CD4-positive, alpha-beta T cell treated with Interleukin-17A for 4 hours (primary cell): ENCODE data around the gene IRAK2.
"Not testable (repeated sequence)": the region's sequence is repeated elsewhere in the genome, so short reads cannot be mapped to it uniquely, and the experiment has no call there.

ENCODE experiments used
- DNase-seq: peaks from one replicate; pipeline ENCODE4 v3.0.0-alpha.2; 2020; ENCODE audit warnings: mixed read lengths

Gene IRAK2

DNA sequence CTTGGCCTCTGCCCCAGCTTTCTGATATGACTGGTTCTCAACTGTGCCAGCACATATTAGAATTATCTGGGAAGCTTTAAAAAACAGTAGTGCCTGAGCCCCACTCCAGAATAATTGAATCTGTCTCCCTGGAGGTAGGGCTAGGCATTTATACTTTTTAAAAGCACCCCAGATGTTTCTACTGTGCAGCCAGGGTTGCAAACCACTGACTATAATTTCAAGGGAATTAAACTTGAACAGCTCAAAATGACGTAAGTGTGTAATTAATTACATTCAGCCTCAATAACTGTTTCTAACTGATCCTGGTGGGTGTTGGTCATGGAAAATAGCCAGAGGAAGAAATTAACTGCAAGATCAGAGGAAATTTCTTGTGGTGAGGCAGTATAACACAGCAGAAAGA, 4.4 kb upstream of the IRAK2 start:
- DNase-seq = no peak

GRCh38 chr3:10160925-10161324, 3.8 kb upstream of the IRAK2 start:
- no peak for DNase-seq

GRCh38 chr3:10162185-10162584, 2.5 kb upstream of the IRAK2 start:
- no peak for DNase-seq

DNA sequence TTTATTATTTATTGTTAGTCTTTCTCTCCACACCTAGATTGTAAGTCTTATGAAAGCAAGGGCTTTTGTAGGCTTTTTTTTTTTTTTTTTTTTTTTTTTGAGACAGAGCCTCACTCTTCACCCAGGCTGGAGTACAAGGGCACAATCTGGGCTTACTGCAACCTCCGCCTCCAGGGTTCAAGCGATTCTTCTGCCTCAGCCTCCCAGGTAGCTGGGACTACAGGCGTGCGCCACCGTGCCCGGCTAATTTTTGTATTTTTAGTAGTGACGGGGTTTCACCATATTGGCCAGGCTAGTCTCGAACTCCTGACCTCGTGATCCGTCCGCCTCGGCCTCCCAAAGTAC, 546 bp upstream of the IRAK2 start:
- DNase-seq = not testable (repeated sequence)

DNA sequence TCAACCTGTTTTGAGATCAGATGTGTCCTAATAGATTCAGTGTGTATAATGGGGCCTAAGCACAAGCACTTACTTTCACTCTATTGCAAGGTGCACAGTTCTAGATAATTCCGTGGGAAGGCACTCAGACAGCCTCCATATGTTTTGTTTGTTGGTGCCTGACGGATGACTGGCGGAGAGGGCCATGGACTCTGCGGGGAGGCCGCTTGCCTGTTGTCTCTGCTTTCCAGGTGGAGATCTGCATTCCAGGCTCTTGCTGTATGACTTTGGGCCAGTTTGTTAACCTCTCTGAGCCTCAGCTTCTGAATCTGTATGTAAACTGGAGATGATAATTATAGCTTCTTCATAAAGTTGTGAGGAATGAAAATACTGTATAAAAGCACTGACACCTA, 1.5 kb downstream of the IRAK2 start:
- no peak for DNase-seq

DNA sequence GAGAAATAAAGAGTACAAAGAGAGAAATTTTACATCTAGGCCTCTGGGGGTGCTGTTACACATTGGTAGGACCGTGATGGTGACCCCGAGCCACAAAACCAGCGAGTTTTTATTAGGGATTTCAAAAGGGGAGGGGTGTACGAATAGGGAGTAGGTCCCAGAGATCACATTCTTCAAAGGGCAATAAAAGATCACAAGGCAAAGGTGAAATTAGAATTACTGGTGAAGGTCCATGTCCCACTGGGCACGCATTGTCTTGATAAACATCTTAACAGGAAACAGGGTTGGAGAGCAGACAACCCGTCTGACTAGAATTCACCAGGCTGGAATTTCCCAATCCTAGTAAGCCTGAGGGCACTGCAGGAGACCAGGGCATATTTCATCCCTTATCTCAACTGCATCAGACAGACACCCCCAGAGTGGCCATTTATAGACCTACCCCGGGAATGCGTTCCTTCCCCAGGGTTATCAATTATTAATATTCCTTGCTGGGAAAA, 4.3 kb downstream of the IRAK2 start:
- no peak for DNase-seq

DNA sequence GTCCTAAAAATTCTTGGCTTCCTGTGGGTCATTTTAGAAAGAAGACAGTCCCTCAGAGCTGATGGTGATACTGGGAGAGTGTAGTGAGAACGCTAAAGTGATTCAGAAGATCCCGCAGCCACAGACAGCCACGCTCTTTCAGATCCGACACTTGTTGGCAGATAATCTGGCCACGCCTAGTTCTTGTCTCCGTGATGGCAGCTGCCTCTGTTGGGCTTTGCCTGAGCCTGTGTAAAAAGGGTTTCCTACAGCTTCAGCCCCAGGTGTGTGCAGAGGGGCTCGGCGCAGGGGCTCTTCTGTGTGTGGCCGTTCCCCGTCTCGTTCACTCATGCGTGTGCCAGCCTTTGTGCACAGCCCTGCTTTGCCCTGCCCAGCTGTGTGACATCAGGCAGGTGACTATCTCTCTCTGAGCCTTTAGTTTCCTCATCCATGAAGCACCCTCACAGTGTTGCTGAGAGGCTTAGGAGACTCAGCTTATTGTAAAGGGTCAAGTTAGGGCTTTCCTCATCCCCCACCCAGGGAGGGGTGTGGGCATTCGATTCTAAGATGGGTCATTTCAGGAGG, 6.3 kb downstream of the IRAK2 start:
- DNase-seq = no peak

GRCh38 chr3:10173095-10173925, 8.6 kb downstream of the IRAK2 start:
- DNase-seq = no peak

GRCh38 chr3:10173926-10174435, 9.3 kb downstream of the IRAK2 start:
- DNase-seq = no peak

DNA sequence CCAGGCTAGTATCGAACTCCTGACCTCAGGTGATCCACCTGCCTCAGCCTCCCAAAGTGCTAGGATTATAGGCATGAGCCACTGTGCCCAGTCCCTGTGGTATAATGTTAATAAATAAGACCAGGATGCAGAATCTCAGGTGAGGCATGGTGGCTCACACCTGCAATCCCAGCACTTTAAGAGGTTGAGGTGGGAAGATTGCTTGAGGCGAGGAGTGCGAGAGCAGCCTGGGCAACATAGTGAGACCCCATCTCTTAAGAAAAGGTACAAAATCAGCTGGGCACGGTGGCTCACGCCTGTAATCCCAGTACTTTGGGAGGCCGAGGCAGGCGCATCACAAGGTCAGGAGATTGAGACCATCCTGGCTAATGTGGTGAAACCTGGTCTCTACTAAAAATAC, 10.6 kb downstream of the IRAK2 start:
- DNase-seq = not testable (repeated sequence)

DNA sequence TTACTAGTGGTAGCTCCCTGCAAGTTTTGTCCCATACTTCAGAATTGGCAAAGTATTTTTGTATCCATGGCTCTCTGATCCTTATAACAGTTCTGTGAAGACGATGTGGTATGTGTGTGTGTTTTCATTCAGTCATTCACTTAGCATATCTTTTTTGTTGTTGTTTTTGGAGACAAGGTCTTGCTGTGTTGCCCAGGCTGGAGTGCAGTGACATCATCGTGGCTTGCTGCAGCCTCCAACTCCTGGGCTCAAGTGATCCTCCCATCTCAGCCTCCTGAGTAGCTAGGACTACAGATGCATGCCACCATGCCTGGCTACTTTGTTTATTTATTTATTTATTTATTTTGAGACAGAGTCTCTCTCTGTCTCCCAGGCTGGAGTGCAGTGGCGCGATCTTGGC, 11.4 kb downstream of the IRAK2 start:
- not testable (repeated sequence) for DNase-seq

DNA sequence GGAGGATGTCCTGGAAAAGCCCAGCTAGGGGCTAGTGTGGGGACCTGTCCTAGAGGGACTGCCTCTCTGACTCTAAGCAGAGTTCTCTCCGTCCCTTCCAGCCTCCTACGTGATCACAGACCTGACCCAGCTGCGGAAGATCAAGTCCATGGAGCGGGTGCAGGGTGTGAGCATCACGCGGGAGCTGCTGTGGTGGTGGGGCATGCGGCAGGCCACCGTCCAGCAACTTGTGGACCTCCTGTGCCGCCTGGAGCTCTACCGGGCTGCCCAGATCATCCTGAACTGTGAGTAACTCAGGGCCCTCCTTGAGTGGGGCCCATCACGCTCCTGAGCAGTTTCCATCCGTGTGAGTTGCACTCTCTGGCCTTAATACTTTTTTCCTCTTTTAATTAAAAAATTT, 13.0 kb downstream of the IRAK2 start:
- no peak for DNase-seq

DNA sequence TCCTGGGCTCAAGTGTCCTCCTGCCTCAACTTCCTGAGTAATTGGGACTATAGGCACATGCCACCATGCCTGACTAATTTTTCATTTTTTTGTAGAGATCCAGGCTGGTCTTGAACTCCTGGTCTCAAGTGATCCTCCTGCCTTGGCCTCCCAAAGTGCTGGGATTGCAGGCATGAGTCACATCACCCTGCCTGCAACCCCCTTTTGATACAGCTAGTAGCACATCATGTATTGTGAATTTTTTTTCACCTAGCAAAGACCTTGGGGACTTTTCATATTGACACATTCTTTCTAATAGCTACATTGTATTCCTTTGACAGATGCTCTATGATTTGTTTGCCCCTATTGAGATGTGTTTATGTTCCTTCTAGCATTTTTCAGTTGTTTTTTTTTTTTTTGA, 14.2 kb downstream of the IRAK2 start:
- no peak for DNase-seq

DNA sequence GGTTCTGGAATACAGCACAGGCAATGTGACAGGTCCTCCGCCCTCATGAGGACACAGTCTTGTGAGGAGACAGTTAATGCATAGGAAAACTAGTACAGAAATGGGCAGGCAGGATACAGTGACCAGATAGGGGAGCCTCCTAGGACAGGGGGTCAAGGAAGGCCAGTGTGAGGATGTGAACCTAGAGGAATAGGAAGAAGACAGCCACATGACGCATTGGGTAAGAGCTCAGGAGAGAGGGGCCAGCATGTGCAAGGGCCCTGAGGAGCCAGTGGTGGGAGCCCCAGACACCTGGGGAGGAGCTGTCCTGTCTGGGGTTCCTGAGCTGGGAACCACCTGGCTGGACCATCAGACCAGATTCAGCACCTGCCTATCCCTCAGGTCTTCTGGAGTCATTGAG, 15.6 kb downstream of the IRAK2 start:
- DNase-seq = no peak

DNA sequence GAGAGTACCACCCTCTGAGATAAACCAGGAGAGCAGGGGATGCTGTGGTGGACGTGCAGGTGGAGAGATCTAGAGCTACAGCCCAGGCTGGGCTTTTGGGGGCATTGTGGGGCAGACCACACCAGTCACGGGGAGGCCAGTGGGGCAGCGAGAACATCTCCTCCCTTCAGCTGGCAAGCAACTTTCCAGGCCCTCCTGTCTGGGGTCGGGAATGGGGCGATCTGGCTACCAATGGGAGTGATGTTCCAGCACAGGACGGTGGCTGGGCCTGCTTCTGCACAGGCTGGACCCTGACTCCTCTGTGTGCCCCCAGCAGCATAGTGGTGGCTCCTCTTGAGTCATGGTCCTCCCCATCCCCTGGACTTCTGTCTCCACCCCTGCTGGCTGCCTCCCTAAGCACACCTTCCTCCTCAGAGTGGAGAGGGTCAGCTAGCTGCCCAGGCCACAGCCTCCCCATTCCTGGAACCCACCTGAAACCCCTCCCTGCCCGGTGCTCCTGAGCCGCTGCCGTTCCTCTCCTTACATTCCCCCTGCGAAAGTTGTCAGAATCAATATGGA, 16.1 kb downstream of the IRAK2 start:
- DNase-seq = no peak

- DNase-seq = no peak
These were observed 18.2 kb downstream of the IRAK2 start for GRCh38 chr3:10182950-10183349.

- no peak for DNase-seq
These were observed 19.5 kb downstream of the IRAK2 start for GRCh38 chr3:10184250-10184649.

- peak; percentile 42 for DNase-seq
These were observed 21.4 kb downstream of the IRAK2 start for GRCh38 chr3:10185804-10186762.

DNA sequence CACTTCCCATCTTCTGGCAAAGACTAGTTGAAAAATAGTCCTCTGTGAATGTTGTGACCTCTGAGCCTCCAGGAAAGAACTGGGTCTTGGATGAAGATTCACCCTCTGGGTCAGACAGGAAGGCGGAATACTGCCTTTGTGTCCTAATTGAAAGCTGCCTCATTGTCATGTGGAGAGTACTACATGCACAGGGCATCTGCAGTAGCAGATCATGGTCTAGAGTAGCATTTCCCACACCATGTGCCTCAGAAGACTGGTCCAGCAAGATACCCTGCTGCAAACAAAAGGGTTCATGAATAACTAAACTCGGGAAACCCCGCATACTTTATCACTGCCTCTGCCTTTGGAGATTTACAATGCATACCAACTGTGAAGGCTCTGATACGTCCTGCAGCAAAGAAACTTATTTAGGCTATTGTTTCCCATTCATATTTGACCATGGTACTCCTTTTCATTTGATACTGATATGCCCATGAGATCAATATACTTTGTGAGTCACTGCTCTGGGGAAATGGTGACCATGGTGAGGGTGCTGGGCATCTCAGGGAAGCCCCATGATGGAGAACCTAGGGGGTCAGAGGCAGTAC, 22.7 kb downstream of the IRAK2 start:
- DNase-seq = no peak

DNA sequence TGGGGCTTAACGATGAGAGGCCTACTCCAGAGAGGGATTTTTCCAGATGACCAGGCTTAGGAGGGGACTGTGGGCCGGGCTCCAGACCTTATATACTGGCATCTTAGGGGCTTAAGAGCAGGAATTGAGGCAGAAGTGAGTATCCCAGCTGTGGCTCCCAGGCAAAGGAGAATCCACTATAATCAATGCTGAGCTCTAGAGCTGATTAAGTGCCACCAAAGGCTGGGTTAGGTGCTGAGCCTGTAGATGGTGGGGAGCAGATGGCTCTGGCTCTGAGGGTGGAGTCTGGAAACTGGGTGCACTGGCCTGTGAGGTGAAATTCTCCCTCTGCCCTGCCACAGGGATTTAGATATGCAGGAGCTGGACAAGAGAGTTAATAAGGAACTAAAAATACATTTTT, 23.2 kb downstream of the IRAK2 start:
- DNase-seq = no peak

DNA sequence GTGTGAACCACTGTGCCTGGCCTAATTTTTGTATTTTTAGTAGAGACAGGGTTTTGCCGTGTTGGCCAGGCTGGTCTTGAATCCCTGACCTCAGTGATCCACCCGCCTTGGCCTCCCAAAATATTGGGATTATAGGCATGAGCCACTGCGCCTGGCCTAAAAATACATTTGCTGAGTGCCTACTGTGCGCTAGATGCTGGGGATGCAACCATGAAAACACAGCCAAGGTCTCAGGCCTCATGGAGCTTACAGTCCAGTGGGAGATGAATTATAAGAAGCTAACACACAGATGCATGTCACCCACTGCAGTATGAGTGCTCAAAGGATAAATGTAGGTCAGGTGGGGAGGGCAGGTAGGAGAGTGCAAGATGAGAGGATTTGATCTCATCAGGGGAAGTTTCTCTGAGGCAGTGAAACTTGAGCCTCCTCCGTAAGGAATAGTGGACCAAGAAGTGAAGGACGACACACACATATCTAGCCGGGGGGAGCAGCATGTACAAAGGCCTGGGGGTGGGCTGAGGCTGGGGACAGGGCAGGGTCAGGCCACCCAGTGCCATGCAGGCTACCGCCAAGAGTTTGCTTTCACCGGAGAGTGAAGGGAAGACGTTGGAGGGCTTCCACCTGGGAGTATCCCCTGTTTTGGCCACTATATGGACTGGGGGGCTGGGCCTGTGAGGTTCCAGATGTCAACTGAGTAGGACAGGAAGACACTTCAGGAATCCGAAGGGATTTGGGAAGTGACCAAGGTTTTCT, 24.3 kb downstream of the IRAK2 start:
- no peak for DNase-seq
